Bronchial smooth muscle cell (primary cell): ENCODE measurements around the gene ATE1. TPM values are rescaled to one million over a fixed set of nuclear protein-coding genes. Genes with fewer than 3 reads are reported as not detected.

Source experiments
- total RNA-seq: library from RNA; depleted of rRNA; stranded (reverse); fragments of >200 nt; gene quantifications from 2 replicates; pipeline ENCODE4 v1.2.1, GENCODE V29; 2014

The ATE1 gene
- total RNA-seq: 16.1 and 26.9 TPM in 2 replicates

DNA sequence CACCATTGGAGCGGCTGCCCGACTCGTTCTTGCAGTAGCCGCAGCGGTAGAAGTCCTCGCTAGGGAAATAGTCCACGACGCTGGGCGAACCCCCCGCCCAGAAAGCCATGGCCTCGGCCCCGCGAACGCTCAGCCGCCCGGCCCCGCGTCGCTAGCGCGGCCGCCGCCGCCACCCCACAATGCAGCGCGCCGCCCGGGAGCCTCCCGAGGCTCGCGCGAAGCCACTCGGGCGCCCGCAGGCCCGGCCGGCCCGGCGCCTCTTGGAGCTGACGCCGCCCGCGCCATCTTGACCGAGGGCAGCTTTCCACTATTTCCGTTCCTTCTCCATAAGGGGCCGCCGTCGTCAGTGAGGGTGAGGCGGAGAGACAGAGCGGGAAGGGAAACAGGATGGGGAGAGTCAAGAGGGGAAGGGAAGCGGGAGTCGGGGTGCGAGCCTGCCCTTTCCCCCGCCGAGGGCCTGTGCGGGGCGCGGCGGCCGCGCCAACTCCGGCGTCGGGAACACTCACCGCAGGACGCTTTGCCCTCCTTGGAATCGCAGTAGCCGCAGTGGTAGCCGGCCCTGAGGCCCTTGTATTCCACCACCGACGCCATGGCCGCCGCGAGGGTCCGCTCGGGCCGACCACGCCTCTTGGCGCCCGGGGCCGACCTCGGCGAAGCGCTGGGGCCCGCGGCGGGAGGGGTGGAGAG is at the start of gene ATE1:
TSS of gene ATE1 (minus strand) at position 191 of the 687 bp plus-strand sequence. CDS start at position 109, 82 bp downstream.

GRCh38 chr10:121974535-121975294 is 46.9 kb upstream of the ATE1 start, which contains the start of gene NSMCE4A:
Gene NSMCE4A, minus strand, starts transcription at chr10:121975217. Its CDS starts 52 bp downstream, at chr10:121975165.

Other genes starting within 250 kb of the ATE1 start
- gene NSMCE4A, start 47.2 kb upstream of the ATE1 start, total RNA-seq: 11.7 and 13.4 TPM in 2 replicates
- gene TACC2, start 61.1 kb upstream of the ATE1 start, total RNA-seq: 2.5 and 3.9 TPM in 2 replicates